ENCODE data around the gene UROS.

Gene UROS

GRCh38 chr10:125785791-125786190 lies 37.3 kb downstream of the UROS start:
- no peak for DNase-seq

GRCh38 chr10:125783957-125784356 lies 39.1 kb downstream of the UROS start:
- DNase-seq: no peak

- DNase-seq: no peak
These were observed 39.6 kb downstream of the UROS start for GRCh38 chr10:125783408-125783807.

- DNase-seq: no peak
These were observed 40.4 kb downstream of the UROS start for GRCh38 chr10:125782616-125783015.

GRCh38 chr10:125782054-125782453 lies 41.0 kb downstream of the UROS start:
- no peak for DNase-seq

GRCh38 chr10:125781374-125781773 lies 41.7 kb downstream of the UROS start:
- no peak for DNase-seq

GRCh38 chr10:125779403-125780327 lies 43.4 kb downstream of the UROS start:
- DNase-seq: no peak

GRCh38 chr10:125778556-125778955 lies 44.5 kb downstream of the UROS start:
- no peak for DNase-seq

GRCh38 chr10:125777806-125778205 lies 45.3 kb downstream of the UROS start:
- no peak for DNase-seq

- no peak for DNase-seq
These were observed 47.5 kb downstream of the UROS start, which contains the start of gene MMP21 for GRCh38 chr10:125775491-125776106. Gene MMP21 (minus strand): TSS chr10:125775821. CDS start chr10:125775821, 0 bp downstream.

GRCh38 chr10:125774581-125775191 lies 48.4 kb downstream of the UROS start:
- DNase-seq: no peak

- no peak for DNase-seq
These were observed 49.1 kb downstream of the UROS start for GRCh38 chr10:125773687-125774543.

- no peak for DNase-seq
These were observed 50.2 kb downstream of the UROS start for GRCh38 chr10:125772864-125773180.

GRCh38 chr10:125772112-125772863 lies 50.8 kb downstream of the UROS start:
- no peak for DNase-seq

GRCh38 chr10:125770844-125771243 lies 52.2 kb downstream of the UROS start:
- no peak for DNase-seq

- no peak for DNase-seq
These were observed 53.9 kb downstream of the UROS start for GRCh38 chr10:125769175-125769574.

GRCh38 chr10:125768219-125768855 lies 54.7 kb downstream of the UROS start:
- DNase-seq: no peak

GRCh38 chr10:125766511-125766910 lies 56.5 kb downstream of the UROS start:
- no peak for DNase-seq

- DNase-seq: no peak
These were observed 57.2 kb downstream of the UROS start for GRCh38 chr10:125765835-125766234.

- DNase-seq: no peak
These were observed 60.1 kb downstream of the UROS start for GRCh38 chr10:125762692-125763648.

Data from stimulated activated CD4-positive, alpha-beta T cell treated with anti-CD3 and anti-CD28 coated beads, Interleukin-12 subunit alpha, Interleukin-12 subunit beta, amount 100 ng/mL, for 4 hours (primary cell).